Pancreas (tissue), 10 donors: ENCODE data around the gene BPIFB2. TPM values are rescaled to one million over a fixed set of nuclear protein-coding genes. Genes with fewer than 3 reads are reported as not detected.

ENCODE experiments used
- ATAC-seq, 4 donors: fragments of 200-7000 bp; cut with Tn5 transposase; one replicate each; pipeline versions ENCODE4 v1.8.0 to v1.9.1; 2020; ENCODE audit warnings: mild to moderate bottlenecking in 4 of 4, moderate library complexity in 4 of 4
- DNase-seq, 6 donors: peaks; one replicate each; pipeline ENCODE4 v3.0.0-alpha.2; 2020
- FAIRE-seq: peaks from 2 replicates; lab custom pipeline; 2012; peaks lifted over from hg19 to GRCh38; lab: Jason Lieb, UNC
- H3K27ac ChIP-seq, 4 donors: fragments of 200-600 bp; sonication (generic); 1 replicate in 3 of 4; 2 replicates in 1 of 4; pipeline versions ENCODE4 v1.5.0 to v1.8.0; 2020
- H3K27me3 ChIP-seq, 4 donors: fragments of 200-600 bp; one replicate each; pipeline ENCODE4 v1.8.0; 2021
- H3K36me3 ChIP-seq, 3 donors: fragments of 200-600 bp; sonication (generic) in 1 of 3; one replicate each; pipeline versions ENCODE4 v1.5.0 to v1.8.0; 2020 to 2021
- H3K4me1 ChIP-seq, 3 donors: fragments of 200-600 bp; one replicate each; pipeline ENCODE4 v1.8.0; 2021
- H3K4me3 ChIP-seq, 4 donors: fragments of 200-600 bp; sonication (generic) in 2 of 4; one replicate each; pipeline versions ENCODE4 v1.5.0 to v1.8.0; 2020 to 2021
- H3K9me3 ChIP-seq, 4 donors: fragments of 200-600 bp; one replicate each; pipeline ENCODE4 v1.8.0; 2021
- WGBS, 2 donors: extraction: QIAGEN DNeasy Blood & Tissue Kit; methylation state at CpG; one replicate each; pipeline ENCODE4 v1.1.7; 2013; 5-methylcytosine and 5-hydroxymethylcytosine counted together
- intact Hi-C, 3 donors: fragments of 100-400 bp; cut with DNase I; formaldehyde crosslinking; loops; one replicate each; pipeline versions ENCODE4 v1.11.1 to v1.14.2; 2022
- polyA plus RNA-seq, 2 donors: library from polyadenylated mRNA; stranded (reverse); fragments of 200-250 nt; gene quantifications; one replicate each; pipeline ENCODE4 v1.2.3, GENCODE V29; 2013
- total RNA-seq, 6 donors: library from RNA; stranded (reverse); fragmentation: NEBNext Ultra II Directional in 4 of 6; extraction: Animal tissue kit (Norgen Biotek cat#: 25700) in 4 of 6; gene quantifications; one replicate each; pipeline versions ENCODE4 v1.2.1 to v1.2.4, GENCODE V29; 2021 to 2023
- TF ChIP-seq, protein P1 (sequence below), 4 donors: fragments of 200-600 bp; sonication (generic) in 3 of 4; IDR thresholded peaks; one replicate each; pipeline versions ENCODE4 v1.5.0 to v1.8.0; 2021; ENCODE audit warnings: antibody characterized with exemption in 4 of 4
- donor health status: healthy with polysubstance abuse.
- donor health status: DM: no; HTN: no; CAD: no; lungs with moderate emphysema.
- donor health status: DM: no; HTN: no; CAD: no.
- donor health status: control.
- donor health status: control.
- donor health status: Bipolar disorder and iron deficiency.
- donor health status: DM: yes; HTN: yes; CAD: no.
- donor health status: DM: no; HTN: no; CAD: no.
- donor health status: DM: no; HTN: no; CAD: no.
- donor health status: DM: yes; HTN: yes; CAD: no.

BPIFB2 gene
- total and polyA plus RNA-seq, 8 donors, result 0.05 to 0.16 TPM; not detected in 6

DNA sequence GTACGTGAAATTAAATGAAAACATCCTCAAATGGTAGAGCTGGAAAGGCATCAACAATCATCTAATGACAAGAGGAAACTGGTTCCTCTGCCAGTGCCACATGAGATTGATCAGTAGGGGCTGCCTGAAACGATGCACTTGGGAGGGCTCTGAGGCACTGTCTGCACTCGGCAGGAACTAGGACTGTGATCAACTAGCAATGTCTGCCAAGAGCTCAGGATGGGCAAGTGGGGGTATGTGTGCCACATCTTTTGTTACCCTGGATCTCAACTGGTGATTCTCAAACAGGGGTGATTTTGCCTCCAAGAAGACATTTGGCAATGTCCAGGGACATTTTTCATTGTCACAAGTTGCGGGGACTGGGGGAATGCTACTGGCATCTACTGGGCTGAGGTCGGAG is 25.9 kb downstream of the BPIFB2 start:
- TF ChIP-seq, protein P1, sequence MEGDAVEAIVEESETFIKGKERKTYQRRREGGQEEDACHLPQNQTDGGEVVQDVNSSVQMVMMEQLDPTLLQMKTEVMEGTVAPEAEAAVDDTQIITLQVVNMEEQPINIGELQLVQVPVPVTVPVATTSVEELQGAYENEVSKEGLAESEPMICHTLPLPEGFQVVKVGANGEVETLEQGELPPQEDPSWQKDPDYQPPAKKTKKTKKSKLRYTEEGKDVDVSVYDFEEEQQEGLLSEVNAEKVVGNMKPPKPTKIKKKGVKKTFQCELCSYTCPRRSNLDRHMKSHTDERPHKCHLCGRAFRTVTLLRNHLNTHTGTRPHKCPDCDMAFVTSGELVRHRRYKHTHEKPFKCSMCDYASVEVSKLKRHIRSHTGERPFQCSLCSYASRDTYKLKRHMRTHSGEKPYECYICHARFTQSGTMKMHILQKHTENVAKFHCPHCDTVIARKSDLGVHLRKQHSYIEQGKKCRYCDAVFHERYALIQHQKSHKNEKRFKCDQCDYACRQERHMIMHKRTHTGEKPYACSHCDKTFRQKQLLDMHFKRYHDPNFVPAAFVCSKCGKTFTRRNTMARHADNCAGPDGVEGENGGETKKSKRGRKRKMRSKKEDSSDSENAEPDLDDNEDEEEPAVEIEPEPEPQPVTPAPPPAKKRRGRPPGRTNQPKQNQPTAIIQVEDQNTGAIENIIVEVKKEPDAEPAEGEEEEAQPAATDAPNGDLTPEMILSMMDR (IDR thresholded peaks at IDR 0.05), result no peak
- no peaks in the 10 kb centered on the region for H3K27me3 ChIP-seq
- H3K36me3 ChIP-seq, result no peaks in the 10 kb centered on the region
- no peaks in the 10 kb centered on the region for H3K4me1 ChIP-seq
- intact Hi-C loops, result no loop called here
- no peak for DNase-seq
- WGBS, 2 donors, result 53 to 71% methylated on average over 5 of the region's 5 CpGs
- H3K4me3 ChIP-seq, result no peak overlapping the region
- ATAC-seq, result no peak
- H3K27ac ChIP-seq, result no peak overlapping the region
- no peaks in the 10 kb centered on the region for H3K9me3 ChIP-seq
- FAIRE-seq, result no peak

DNA sequence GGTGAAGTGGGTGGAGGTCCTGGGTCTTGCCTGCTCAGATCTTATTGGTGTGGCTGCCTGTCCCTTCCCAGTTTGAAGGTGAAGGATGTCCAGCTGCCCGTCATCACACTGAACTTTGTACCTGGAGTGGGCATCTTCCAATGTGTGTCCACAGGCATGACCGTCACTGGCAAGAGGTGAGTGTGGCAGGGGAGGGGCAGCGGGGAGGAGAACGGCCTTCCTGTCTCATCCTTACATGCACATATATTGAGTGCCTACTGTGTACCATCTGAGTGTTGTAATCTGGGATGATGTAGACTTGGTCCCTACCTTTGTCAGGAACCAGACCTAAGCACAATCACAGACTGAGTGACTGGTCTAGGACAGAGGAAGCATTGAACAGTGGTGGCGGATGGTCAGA is 26.6 kb downstream of the BPIFB2 start:
- intact Hi-C loops, result no loop called here
- Histone ChIP-seq H3K27me3 (no peaks in the 10 kb centered on the region), H3K4me1 (no peaks in the 10 kb centered on the region), H3K27ac (no peak overlapping the region), H3K36me3 (no peaks in the 10 kb centered on the region), H3K9me3 (no peaks in the 10 kb centered on the region), H3K4me3 (no peak overlapping the region)
- ATAC-seq (no peak), FAIRE-seq (no peak), DNase-seq (no peak)
- TF ChIP-seq, protein P1 (IDR thresholded peaks at IDR 0.05), result no peak
- WGBS, 2 donors, result 63 to 71% methylated on average over 5 of the region's 5 CpGs

DNA sequence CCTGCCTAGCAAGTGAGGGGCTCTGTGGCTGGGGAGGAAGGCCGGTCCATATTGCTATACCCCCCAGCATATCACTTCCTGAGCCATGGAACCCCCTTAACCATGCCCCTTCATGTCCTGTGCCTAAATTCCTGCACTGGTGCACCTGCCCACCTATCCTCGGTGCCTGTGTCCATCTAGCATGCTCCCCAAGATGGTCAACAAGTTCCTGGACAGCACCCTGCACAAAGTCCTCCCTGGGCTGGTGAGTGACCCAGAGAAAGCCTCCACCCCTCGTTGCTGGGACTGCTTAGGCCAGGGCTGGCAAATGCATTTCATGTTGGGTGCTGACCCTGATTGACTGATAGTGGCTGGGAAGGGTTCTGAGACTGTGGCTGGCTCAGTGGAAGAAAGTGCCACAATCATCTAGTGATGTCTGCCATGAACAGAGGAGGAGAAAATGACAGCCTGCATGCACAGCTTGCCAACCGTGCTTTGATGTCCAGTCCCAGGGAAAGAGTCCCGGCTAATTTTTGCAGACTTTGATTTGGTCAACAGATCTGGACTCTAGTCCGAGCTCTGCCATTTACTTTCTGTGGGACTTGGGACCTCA is 27.5 kb downstream of the BPIFB2 start:
- Histone ChIP-seq H3K27me3 (no peaks in the 10 kb centered on the region), H3K27ac (no peak overlapping the region), H3K9me3 (no peaks in the 10 kb centered on the region), H3K4me3 (no peak overlapping the region), H3K4me1 (no peaks in the 10 kb centered on the region), H3K36me3 (no peaks in the 10 kb centered on the region)
- intact Hi-C loops, result no loop called here
- 66 to 73% methylated on average over 6 of the region's 6 CpGs for WGBS, 2 donors
- DNase-seq (no peak), ATAC-seq (no peak), FAIRE-seq (no peak)
- TF ChIP-seq, protein P1 (IDR thresholded peaks at IDR 0.05), result no peak

DNA sequence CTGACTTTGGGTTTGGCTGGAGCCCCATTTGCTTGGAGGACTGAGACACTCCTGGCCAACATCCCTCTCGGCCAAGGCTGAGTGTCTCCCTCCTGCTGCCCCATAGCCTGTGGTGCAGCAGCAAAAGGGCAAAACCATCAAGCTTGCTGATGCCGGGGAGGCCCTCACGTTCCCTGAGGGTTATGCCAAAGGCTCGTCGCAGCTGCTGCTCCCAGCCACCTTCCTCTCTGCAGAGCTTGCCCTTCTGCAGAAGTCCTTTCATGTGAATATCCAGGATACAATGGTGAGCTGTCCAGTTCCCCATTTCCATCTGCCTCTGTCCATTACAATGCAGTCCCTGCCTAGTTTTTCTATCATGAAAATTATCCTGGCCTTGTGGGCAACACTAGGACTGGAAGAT is 30.0 kb downstream of the BPIFB2 start:
- WGBS, 2 donors, result 49 to 52% methylated on average over 5 of the region's 5 CpGs
- TF ChIP-seq, protein P1 (IDR thresholded peaks at IDR 0.05), result no peak
- Histone ChIP-seq H3K27ac (no peak overlapping the region), H3K36me3 (no peaks in the 10 kb centered on the region), H3K9me3 (no peaks in the 10 kb centered on the region), H3K27me3 (no peaks in the 10 kb centered on the region), H3K4me1 (no peaks in the 10 kb centered on the region), H3K4me3 (no peak overlapping the region)
- DNase-seq, result no peak
- intact Hi-C loops, result no loop called here
- no peak for ATAC-seq
- FAIRE-seq, result no peak

DNA sequence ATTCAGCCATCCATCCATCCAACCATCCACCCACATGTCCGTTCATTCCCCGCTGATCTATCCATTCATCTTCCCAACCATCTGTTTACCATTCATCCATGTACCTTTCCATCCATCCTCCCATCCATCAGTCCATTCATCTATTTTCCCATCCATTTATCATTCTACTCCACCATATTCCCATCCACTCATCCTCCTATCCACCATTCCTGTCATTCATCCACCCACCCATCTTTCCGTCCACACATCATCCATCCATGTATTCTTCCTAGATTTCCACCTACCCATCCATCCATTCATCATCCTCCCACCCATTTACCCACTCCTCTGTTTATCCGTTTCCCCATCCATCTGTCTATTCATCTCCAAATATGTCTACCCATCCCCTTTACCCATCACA is 30.7 kb downstream of the BPIFB2 start:
- Histone ChIP-seq H3K27ac (no peak overlapping the region), H3K36me3 (no peaks in the 10 kb centered on the region), H3K9me3 (no peaks in the 10 kb centered on the region), H3K4me3 (no peak overlapping the region), H3K4me1 (no peaks in the 10 kb centered on the region), H3K27me3 (no peaks in the 10 kb centered on the region)
- FAIRE-seq, result no peak
- TF ChIP-seq, protein P1 (IDR thresholded peaks at IDR 0.05), result no peak
- ATAC-seq, result no peak
- intact Hi-C loops, result no loop called here
- DNase-seq, result no peak
- WGBS, 2 donors, result 68 to 75% methylated on average over 4 of the region's 4 CpGs
